GM18499 (cell line): ENCODE results near the gene MMP17.
"Not testable (repeated sequence)": the region's sequence is repeated elsewhere in the genome, so short reads cannot be mapped to it uniquely, and the experiment has no call there.

Experiments used
- ATAC-seq: cut with Tn5 transposase; IDR thresholded peaks from one replicate; pipeline ENCODE4 v1.9.1; 2021; ENCODE audit warnings: moderate number of reproducible peaks; ENCODE audit not compliant: insufficient read depth, unreplicated experiment

Gene MMP17

GRCh38 chr12:131799828-131800593, 28.2 kb upstream of the MMP17 start:
- ATAC-seq: no peak

GRCh38 chr12:131800594-131801135, 27.5 kb upstream of the MMP17 start:
- no peak for ATAC-seq

DNA sequence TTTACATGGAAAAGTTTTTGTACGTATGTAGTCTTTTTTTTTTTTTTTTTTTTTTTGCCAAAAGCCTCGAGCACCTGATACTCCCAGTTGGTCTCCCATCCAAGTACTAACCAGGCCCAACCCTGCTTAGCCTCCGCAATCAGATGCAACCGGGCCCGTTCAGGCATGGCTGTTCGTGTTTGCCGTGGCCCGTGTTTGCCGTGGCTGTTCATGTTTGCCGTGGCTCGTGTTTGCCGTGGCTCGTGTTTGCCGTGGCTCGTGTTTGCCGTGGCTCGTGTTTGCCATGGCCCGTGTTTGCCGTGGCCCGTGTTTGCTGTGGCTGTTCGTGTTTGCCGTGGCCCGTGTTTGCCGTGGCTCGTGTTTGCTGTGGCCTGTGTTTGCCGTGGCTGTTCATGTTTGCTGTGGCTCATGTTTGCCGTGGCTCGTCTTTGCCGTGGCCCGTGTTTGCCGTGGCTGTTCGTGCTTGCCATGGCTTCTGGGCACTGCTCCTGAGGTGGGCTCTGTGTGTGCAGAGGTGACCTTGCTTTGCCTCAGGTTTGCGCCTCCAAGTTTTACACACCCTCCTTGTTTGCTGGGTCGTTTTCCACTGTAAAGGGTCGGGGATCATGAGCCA, 26.8 kb upstream of the MMP17 start:
- ATAC-seq: no peak

DNA sequence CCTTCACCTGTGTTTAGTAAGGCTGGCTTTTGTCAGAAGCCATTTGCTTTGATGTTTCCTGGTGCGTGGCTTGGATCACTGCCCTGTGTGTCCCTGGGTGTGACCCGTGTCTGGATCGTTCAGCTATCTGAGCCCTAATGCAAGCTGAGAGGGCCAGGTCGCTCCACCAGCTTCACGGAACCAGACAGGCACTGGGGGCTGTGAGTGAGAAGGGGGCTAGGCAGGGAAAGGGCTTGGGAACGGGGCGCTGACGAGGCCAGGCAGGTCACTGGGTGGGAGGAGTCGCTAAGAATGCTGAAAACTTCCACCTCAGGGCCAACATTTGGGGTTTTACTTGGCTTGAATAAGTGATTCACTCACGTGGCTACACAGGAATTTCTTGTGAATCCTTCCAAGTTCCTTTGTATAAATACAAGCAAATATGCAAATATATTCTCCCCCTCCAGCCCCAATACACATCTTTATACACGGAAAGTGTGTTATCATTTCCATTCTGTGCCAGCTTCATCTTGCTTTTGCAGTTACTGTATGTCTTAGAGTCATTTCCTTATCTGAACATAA, 24.2 kb upstream of the MMP17 start:
- no peak for ATAC-seq

DNA sequence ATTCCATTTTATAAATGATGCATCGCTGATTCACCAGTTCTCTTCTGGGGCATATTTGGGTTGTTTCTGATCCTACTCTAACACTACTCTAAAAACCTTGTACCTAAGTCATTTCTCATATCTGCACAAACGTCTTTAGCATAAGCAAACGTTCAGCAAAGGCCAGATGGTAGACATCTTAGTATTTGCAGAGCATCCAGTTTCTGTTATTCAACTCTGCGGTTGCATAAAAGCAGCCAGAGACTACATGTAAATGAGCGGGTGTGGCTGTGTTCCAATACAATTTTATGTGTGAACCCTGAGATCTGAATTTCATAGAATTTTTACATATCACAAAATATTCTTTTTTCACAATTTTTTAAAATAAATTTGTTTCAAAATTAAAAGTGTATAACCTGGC, 22.8 kb upstream of the MMP17 start:
- no peak for ATAC-seq

DNA sequence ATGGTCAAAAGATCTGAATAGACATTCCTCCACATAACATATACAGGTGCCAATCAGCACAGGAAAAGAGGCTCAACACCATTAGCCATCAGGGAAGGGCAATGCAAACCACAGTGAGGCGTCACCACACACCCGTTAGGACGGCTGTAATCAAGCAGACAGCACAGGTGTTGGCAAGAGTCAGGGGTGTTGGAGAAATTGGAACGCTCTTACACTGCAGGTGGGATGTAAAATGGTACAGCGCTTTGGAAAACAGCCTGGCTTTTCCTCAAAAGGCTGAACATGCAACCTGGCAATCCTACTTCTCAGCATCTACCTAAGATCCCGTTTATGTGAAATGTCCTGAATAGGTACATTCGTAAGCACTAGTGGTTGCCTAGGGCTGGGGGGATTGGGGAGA, 21.5 kb upstream of the MMP17 start:
- ATAC-seq: no peak

DNA sequence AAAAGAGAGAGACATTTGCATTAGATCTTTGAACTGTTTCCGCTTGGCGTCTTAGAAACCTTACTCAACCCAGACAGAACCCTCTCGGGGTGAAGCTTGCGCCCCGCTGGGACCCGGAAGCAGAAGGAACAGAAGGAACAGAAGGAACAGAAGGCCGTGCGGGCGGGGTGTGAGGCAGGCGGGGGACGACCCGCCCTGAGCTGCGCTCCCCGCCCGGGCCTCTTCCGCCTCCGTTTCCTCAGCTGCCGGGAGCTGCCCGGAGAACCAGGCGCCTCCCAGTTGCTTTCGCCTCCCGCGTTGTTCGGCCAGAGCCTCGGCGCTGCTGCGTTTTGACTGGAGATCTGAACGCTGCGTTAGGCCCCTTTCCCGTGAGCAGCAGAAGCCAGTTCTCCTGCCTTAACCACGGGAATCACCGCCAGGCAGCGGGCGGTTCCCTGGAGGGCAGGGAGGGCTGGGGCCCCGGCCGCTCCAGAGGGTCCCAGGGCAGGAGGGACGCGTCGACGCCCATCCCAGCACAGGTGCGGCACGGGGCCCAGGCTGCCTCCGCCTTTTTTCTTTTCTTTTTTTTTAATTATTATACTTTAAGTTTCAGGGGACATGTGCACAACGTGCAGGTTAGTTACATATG, 19.3 kb upstream of the MMP17 start:
- no peak for ATAC-seq

DNA sequence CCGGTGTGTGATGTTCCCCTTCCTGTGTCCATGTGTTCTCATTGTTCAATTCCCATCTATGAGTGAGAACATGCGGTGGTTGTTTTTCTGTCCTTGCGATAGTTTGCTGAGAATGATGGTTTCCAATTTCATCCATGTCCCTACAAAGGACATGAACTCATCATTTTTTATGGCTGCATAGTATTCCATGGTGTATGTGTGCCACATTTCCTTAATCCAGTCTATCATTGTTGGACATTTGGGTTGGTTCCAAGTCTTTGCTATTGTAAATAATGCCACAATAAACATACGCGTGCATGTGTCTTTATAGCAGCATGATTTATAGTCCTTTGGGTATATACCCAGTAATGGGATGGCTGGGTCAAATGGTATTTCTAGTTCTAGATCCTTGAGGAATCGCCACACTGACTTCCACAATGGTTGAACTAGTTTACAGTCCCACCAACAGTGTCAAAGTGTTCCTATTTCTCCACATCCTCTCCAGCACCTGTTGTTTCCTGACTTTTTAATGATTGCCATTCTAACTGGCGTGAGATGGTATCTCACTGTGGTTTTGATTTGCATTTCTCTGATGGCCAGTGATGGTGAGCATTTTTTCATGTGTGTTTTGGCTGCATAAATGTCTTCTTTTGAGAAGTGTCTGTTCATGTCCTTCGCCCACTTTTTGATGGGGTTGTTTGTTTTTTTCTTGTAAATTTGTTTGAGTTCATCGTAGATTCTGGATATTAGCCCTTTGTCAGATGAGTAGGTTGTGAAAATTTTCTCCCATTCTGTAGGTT, 18.5 kb upstream of the MMP17 start:
- not testable (repeated sequence) for ATAC-seq

DNA sequence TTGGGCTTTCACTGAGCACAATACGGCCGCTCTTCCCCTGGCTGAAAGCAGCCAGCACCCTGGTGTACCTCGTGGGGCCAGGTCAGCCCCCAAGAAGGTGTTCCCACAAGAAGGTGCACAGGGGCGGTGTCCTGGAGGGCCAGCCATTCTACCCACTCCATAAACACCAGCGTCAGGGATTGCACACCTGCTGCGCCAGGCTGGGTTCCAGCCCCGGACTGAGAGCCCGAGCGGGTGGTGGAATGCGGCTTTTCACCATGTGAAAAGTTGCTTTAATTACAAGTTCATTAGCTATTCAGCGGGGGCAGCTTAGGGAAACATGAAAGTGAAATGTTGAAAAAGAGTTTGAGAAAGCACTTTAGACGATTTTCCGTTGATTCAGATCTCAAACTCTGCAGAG, 17.5 kb upstream of the MMP17 start:
- no peak for ATAC-seq

DNA sequence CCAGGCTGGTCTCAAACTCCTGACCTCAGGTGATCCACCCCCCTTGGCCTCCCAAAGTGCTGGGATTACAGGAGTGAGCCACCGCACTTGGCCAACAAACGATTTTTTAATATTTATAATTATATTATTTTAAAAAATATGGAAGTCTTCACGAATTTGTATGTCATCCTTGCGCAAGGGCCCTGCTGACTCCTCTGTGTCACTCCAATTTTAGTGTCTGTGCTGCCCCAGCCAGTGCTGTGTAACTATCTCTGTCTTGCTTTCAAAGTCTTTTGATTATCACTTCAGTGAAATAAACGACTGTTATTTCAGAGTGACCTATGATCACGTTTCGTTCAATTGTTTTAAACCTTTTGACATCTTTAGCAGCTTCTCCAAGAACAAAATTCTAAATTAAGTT, 13.1 kb upstream of the MMP17 start:
- no peak for ATAC-seq

DNA sequence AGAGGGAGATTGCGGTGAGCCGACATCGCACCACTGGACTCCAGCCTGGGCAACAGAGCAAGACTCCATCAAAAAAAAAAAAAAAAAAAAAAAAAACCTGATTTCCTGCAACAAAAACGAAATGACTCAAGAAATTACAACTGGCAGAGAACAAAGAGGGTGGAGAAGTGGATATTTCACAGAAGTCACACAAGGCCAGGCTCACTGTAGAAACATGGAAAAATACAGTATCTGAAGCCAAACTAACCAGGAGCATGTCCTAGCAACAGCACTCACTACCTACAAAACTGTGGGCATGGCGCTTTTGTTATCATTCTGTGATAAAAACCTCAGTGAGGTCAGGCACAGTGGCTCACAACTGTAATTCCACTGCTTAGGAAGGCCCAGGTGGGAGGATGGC, 11.7 kb upstream of the MMP17 start:
- no peak for ATAC-seq

- no peak for ATAC-seq
These were observed 11.0 kb upstream of the MMP17 start for GRCh38 chr12:131817241-131817640.

DNA sequence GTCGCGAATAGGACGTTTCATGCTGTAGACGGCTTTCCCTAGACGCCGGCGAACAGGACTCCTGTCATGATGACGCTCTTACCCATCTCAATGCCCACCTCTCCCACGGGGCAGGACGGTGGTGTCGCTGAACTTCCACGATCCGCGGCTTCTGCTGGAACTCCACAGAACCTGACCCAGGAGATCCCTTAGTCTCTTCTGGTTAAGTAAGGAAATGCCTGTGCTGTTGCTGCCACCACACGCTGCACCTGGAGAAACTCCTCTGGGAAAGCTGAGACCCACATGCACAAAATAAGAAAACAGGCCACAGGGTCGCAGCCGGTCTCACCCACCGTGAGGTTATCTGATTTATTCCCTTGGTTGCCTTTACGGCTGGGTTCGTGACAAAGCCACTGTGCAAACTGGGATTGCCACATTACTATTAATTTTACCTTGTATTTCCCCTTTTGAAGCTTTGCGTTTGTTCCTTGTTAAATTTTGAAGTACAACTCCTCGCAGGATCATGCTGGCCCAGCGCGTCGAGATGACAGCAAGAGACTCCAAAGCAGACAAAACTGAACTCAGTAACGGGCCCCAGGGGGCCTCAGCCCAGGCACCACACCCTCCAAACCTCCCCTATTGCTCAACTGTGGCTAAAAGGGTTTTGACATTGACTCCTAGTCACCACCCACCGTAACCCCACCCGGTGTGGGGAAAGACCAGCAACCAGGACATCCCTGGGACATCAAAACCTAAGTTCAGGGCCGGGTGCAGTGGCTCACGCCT, 9.2 kb upstream of the MMP17 start:
- no peak for ATAC-seq

GRCh38 chr12:131824450-131824849, 3.7 kb upstream of the MMP17 start:
- no peak for ATAC-seq

- no peak for ATAC-seq
These were observed 2.9 kb upstream of the MMP17 start for GRCh38 chr12:131825146-131825892.

- ATAC-seq: no peak
These were observed 1.9 kb upstream of the MMP17 start for GRCh38 chr12:131826097-131826928.

DNA sequence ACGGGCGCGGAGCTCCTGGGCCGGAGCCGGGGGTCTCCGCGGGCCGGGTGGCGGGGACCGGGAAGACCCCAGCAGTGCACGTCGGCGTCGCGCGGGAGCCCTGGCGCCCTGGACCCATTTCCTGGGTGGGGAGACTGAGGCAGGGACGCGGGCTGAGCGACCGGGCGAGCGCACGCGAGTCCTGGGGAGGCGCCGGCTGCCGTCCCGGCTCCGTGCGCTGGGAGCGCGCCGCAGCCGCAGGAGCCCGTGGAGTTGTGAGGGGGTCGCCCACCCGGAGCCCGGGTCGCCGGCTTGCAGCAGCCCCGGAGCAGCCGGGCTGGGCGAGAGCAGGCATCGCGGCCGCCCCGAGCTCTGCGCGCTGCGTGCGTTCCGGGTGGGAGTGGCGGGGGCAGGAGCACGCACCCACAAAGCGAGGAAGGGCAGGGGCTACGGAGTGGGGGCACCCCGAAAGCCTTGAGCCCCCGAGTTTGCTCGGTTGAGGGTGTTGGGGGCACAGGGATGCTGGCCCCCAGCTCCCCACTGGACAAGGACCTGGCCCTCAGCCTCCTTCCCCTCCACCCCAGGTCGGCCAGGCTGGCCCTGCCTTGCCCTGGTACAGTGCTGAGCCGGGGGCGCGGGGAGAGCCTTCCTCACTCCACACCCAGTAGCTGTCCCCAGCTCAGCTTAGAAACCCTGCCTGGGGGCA, 620 bp downstream of the MMP17 start:
- ATAC-seq: no peak

GRCh38 chr12:131829356-131829747, 1.2 kb downstream of the MMP17 start:
- ATAC-seq: no peak
